GM19397 (cell line): ENCODE measurements around the gene PIEZO2.
"Not testable (repeated sequence)": the region's sequence is repeated elsewhere in the genome, so short reads cannot be mapped to it uniquely, and the experiment has no call there.

Experiments
- ATAC-seq: cut with Tn5 transposase; IDR thresholded peaks from one replicate; pipeline ENCODE4 v1.9.1; 2021; ENCODE audit warnings: mild to moderate bottlenecking, moderate library complexity; ENCODE audit not compliant: unreplicated experiment

The PIEZO2 gene

GRCh38 chr18:11149441-11150270, at the start of gene PIEZO2:
Gene PIEZO2 (minus strand): TSS chr18:11149569. CDS start chr18:11148588, 981 bp downstream.
- ATAC-seq: peak; percentile 88

- no peak for ATAC-seq
Observed at GRCh38 chr18:11183637-11184036, 34.3 kb upstream of the PIEZO2 start.

- not testable (repeated sequence) for ATAC-seq
Observed at GRCh38 chr18:11181629-11182028, 32.3 kb upstream of the PIEZO2 start.

- ATAC-seq: no peak
Observed at GRCh38 chr18:11179959-11180519, 30.7 kb upstream of the PIEZO2 start.

- no peak for ATAC-seq
Observed at GRCh38 chr18:11178951-11179549, 29.7 kb upstream of the PIEZO2 start.

- no peak for ATAC-seq
Observed at GRCh38 chr18:11177382-11177781, 28.0 kb upstream of the PIEZO2 start.

GRCh38 chr18:11176481-11176881, 27.1 kb upstream of the PIEZO2 start:
- no peak for ATAC-seq

GRCh38 chr18:11175266-11175979, 26.1 kb upstream of the PIEZO2 start:
- no peak for ATAC-seq

- ATAC-seq: not testable (repeated sequence)
Observed at GRCh38 chr18:11174179-11174578, 24.8 kb upstream of the PIEZO2 start.

- ATAC-seq: no peak
Observed at GRCh38 chr18:11167778-11168177, 18.4 kb upstream of the PIEZO2 start.

- no peak for ATAC-seq
Observed at GRCh38 chr18:11165952-11166351, 16.6 kb upstream of the PIEZO2 start.

- no peak for ATAC-seq
Observed at GRCh38 chr18:11165138-11165537, 15.8 kb upstream of the PIEZO2 start.

GRCh38 chr18:11163665-11164064, 14.3 kb upstream of the PIEZO2 start:
- no peak for ATAC-seq

- no peak for ATAC-seq
Observed at GRCh38 chr18:11162889-11163288, 13.5 kb upstream of the PIEZO2 start.

- ATAC-seq: no peak
Observed at GRCh38 chr18:11162462-11162861, 13.1 kb upstream of the PIEZO2 start.

- no peak for ATAC-seq
Observed at GRCh38 chr18:11160313-11160712, 10.9 kb upstream of the PIEZO2 start.

- no peak for ATAC-seq
Observed at GRCh38 chr18:11159844-11160243, 10.5 kb upstream of the PIEZO2 start.

GRCh38 chr18:11156978-11157377, 7.6 kb upstream of the PIEZO2 start:
- ATAC-seq: no peak

GRCh38 chr18:11155034-11155759, 5.8 kb upstream of the PIEZO2 start:
- no peak for ATAC-seq

GRCh38 chr18:11154368-11154989, 5.1 kb upstream of the PIEZO2 start:
- ATAC-seq: no peak
